ENCODE data around the gene RPS19BP1.
"Not testable (repeated sequence)": the region's sequence is repeated elsewhere in the genome, so short reads cannot be mapped to it uniquely, and the experiment has no call there.

Gene RPS19BP1

GRCh38 chr22:39510529-39511149 is 21.9 kb downstream of the RPS19BP1 start:
- DNase-seq = no peak

- no peak for DNase-seq
Observed at GRCh38 chr22:39508393-39508792, 24.2 kb downstream of the RPS19BP1 start.

- not testable (repeated sequence) for DNase-seq
Observed at GRCh38 chr22:39507021-39507420, 25.5 kb downstream of the RPS19BP1 start.

GRCh38 chr22:39504071-39504470 is 28.5 kb downstream of the RPS19BP1 start:
- DNase-seq = no peak

GRCh38 chr22:39503630-39504029 is 28.9 kb downstream of the RPS19BP1 start:
- DNase-seq = no peak

GRCh38 chr22:39502789-39503409 is 29.6 kb downstream of the RPS19BP1 start:
- DNase-seq = no peak

- peak; percentile 90 for DNase-seq
Observed at GRCh38 chr22:39502109-39502788, 30.3 kb downstream of the RPS19BP1 start, which contains the start of gene MIEF1. Gene MIEF1, plus strand, starts transcription at chr22:39502290. Its CDS starts 9,005 bp downstream, at chr22:39511295.

- DNase-seq = no peak
Observed at GRCh38 chr22:39501644-39502108, 30.9 kb downstream of the RPS19BP1 start.

GRCh38 chr22:39500101-39500500 is 32.4 kb downstream of the RPS19BP1 start:
- DNase-seq = no peak

- peak; percentile 64 for DNase-seq
Observed at GRCh38 chr22:39498802-39499201, 33.7 kb downstream of the RPS19BP1 start.

GRCh38 chr22:39498368-39498767 is 34.2 kb downstream of the RPS19BP1 start:
- DNase-seq = peak; percentile 97

- DNase-seq = no peak
Observed at GRCh38 chr22:39497429-39497828, 35.1 kb downstream of the RPS19BP1 start.

GRCh38 chr22:39496131-39496838 is 36.3 kb downstream of the RPS19BP1 start:
- DNase-seq = peak; percentile 43

GRCh38 chr22:39494471-39495120 is 38.0 kb downstream of the RPS19BP1 start:
- no peak for DNase-seq

GRCh38 chr22:39493759-39494158 is 38.8 kb downstream of the RPS19BP1 start:
- DNase-seq = no peak

- DNase-seq = no peak
Observed at GRCh38 chr22:39492186-39492585, 40.4 kb downstream of the RPS19BP1 start.

- no peak for DNase-seq
Observed at GRCh38 chr22:39491696-39492095, 40.9 kb downstream of the RPS19BP1 start.

GRCh38 chr22:39490966-39491680 is 41.4 kb downstream of the RPS19BP1 start:
- no peak for DNase-seq

GRCh38 chr22:39490135-39490798 is 42.3 kb downstream of the RPS19BP1 start:
- DNase-seq = peak; percentile 81

- DNase-seq = no peak
Observed at GRCh38 chr22:39489094-39490068, 43.2 kb downstream of the RPS19BP1 start.
